Type B pancreatic cell (in vitro differentiated cells): Measurements from ENCODE around the gene SETD3. TPM values are rescaled to one million over a fixed set of nuclear protein-coding genes. Genes with fewer than 3 reads are reported as not detected.

ENCODE experiments used
- DNase-seq: peaks from one replicate; pipeline ENCODE4 v3.0.0; 2021; ENCODE audit warnings: mixed read lengths; ENCODE audit not compliant: unreplicated experiment; ENCODE audit errors: extremely low spot score
- H3K27ac Mint-ChIP-seq: 2 replicates; pipeline ENCODE4 v1.8.0; 2021; ENCODE audit warnings: mild to moderate bottlenecking, mixed read lengths
- H3K27me3 Mint-ChIP-seq: 2 replicates; pipeline ENCODE4 v1.8.0; 2021; ENCODE audit warnings: mixed read lengths
- H3K36me3 Mint-ChIP-seq: 2 replicates; pipeline ENCODE4 v1.8.0; 2021; ENCODE audit warnings: mixed read lengths
- H3K4me1 Mint-ChIP-seq: one replicate; pipeline ENCODE4 v1.8.0; 2021; ENCODE audit warnings: mixed read lengths; ENCODE audit not compliant: unreplicated experiment
- H3K4me3 Mint-ChIP-seq: 2 replicates; pipeline ENCODE4 v1.8.0; 2021; ENCODE audit warnings: mild to moderate bottlenecking, mixed read lengths
- H3K9me3 Mint-ChIP-seq: 2 replicates; pipeline ENCODE4 v1.8.0; 2021; ENCODE audit warnings: mixed read lengths
- CTCF ChIP-seq: fragments of 200-600 bp; sonication (generic); conservative IDR thresholded peaks from 2 replicates; pipeline ENCODE4 v1.5.0; 2021; ENCODE audit warnings: antibody characterized with exemption, mild to moderate bottlenecking
- total RNA-seq: library from RNA; stranded (reverse); gene quantifications from 2 replicates; pipeline ENCODE4 v1.2.1, GENCODE V29; 2021; ENCODE audit warnings: low replicate concordance

Gene SETD3
- total RNA-seq, 1 donor from 2014 or later: 50.2 TPM

DNA sequence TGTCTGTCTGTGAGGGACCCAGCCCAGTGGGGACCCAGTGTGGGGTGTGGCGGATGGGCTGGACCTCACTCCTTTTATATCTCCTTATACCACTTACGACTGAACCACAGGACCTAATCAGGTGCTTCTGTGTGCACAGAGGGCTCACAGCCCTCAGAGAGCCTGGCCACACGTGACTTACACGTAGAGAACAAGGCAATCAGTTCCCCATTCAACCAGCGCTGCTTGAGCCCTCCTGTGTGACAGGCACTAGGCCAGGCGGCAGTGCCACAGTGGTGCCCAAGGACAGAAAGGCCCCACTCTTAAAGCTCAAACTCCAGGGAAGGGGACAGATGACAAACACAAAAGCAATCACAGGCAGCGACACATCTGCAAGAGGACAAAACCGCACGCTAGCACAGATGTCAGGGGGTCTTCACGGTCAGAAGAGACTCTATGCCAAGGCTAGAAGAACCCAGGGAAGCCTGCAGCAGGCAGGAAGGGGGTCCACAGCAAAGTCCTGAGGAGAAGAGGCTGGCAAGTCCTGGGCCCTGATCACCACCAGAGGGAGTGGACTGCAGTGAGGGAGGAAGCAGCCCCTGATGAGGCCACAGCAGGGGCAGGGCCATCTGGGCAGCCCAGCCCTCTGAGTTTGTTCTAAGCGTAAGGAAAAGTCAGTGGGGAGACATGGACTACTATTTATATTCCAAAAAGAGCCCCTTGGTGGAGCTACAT lies 39.3 kb downstream of the SETD3 start:
- Mint-ChIP-seq H3K4me1 (peaks cover 6% of the 10 kb centered on the region), H3K27ac (no peak overlapping the region), H3K36me3 (peaks cover 19% of the 10 kb centered on the region), H3K9me3 (no peaks in the 10 kb centered on the region), H3K27me3 (no peaks in the 10 kb centered on the region), H3K4me3 (no peak overlapping the region)
- TF ChIP-seq CTCF: peak; percentile 56
- DNase-seq: no peak

DNA sequence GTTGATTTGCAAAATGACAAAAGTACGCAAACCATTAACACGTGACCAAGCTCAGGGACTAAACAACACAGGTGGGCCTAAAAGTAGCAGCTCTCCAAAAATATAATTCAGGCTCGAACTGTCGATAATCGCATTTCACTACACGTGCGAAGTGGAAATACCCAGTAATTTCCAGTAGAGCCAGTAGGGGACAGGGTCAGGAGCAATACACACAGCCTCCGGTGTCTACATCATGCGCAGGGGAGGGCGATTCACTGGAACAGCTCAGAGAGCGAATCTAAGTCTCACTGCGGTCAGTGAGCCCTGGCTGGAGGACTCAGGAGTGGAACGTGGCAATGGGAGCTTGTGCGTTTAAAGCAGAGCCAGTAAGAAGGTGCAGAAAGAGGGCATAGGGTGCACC lies 40.4 kb downstream of the SETD3 start:
- Mint-ChIP-seq H3K27me3 (no peaks in the 10 kb centered on the region), H3K9me3 (no peaks in the 10 kb centered on the region), H3K4me1 (peaks cover 6% of the 10 kb centered on the region), H3K27ac (no peak overlapping the region), H3K36me3 (peaks cover 26% of the 10 kb centered on the region), H3K4me3 (no peak overlapping the region)
- TF ChIP-seq CTCF: peak; percentile 40
- no peak for DNase-seq

DNA sequence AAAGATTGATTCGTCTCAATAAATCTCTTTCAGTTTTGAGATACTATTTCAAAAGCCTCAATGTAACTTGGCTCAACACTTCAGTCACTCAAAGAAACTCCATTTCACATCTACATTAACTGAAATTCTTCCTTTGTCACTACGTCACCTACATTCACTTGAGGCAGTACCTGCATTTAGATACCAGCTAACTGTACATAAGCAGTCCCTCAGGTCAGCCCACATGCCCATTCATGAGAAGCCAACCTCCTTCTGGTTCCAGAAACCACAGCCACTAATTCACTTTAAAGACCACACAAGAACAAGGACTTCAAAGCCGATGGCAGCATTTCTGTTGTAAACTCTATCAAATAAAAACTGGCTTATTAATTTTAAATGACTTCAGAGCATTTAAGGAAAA lies 43.0 kb downstream of the SETD3 start:
- H3K27ac Mint-ChIP-seq: no peak overlapping the region
- H3K4me1 Mint-ChIP-seq: peaks cover 6% of the 10 kb centered on the region
- no peaks in the 10 kb centered on the region for H3K9me3 Mint-ChIP-seq
- no peak for DNase-seq
- no peak for TF ChIP-seq CTCF
- peaks cover 38% of the 10 kb centered on the region for H3K36me3 Mint-ChIP-seq
- H3K4me3 Mint-ChIP-seq: no peak overlapping the region
- H3K27me3 Mint-ChIP-seq: no peaks in the 10 kb centered on the region

DNA sequence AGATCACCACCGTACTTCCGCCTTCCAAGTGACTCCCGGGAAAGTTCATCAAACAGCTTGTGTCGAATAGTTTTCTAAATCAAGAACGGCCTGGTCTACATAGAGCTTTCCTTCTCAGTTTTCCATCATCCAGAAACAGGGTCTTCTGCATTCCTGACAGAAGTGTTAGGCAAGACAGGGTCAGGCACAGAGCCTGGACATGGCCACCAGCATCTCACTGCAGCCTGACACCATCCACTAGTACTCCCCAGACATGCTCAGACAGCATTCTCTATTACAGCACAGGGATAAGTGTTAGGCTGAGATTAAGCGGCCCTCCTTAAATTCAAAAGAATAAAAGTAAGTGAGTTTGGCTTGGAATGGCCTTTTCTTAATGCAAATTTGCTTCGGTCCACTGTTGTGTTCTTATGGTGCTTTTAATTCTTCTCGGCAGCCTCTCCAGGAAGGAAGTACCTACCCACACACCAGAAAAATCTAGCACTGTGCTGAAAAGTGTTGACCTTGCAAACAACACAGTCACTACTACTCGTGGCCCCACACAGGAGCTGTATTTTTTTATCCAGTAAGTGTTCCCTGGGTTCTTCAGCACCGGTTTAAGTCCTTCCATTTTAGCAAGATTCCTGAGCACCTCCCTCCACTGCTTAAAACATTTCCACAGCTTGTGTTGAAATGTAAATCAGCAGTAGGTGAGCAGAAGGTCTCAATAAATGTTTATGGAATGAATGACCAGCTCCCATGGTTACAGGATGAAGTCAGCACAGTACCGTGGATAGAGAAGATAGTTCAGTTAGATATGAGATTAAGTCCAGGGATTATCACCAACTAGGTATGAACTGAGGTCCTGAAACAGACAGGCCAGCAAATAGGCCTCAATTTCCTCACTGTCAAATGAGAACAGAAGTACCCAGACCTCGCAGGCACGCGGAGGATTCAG lies 44.1 kb downstream of the SETD3 start:
- no peaks in the 10 kb centered on the region for H3K9me3 Mint-ChIP-seq
- no peak for DNase-seq
- H3K27ac Mint-ChIP-seq: peak overlapping the region; percentile 9

GRCh38 chr14:99435327-99435726 lies 45.3 kb downstream of the SETD3 start:
- TF ChIP-seq CTCF: no peak
- H3K27me3 Mint-ChIP-seq: no peaks in the 10 kb centered on the region
- H3K36me3 Mint-ChIP-seq: peaks cover 36% of the 10 kb centered on the region
- no peak overlapping the region for H3K27ac Mint-ChIP-seq
- no peak for DNase-seq
- H3K4me3 Mint-ChIP-seq: no peak overlapping the region
- H3K9me3 Mint-ChIP-seq: no peaks in the 10 kb centered on the region
- no peaks in the 10 kb centered on the region for H3K4me1 Mint-ChIP-seq

More for the DNA sequence above, 44.1 kb downstream of the SETD3 start:
- no peak overlapping the region for H3K4me3 Mint-ChIP-seq
- H3K36me3 Mint-ChIP-seq: peaks cover 31% of the 10 kb centered on the region
- H3K4me1 Mint-ChIP-seq: peaks cover 1% of the 10 kb centered on the region
- no peaks in the 10 kb centered on the region for H3K27me3 Mint-ChIP-seq
- TF ChIP-seq CTCF: no peak
